ENCODE data around the gene KRTAP11-1.
A peak's percentile ranks its signal among the peaks of the same experiment; 100 is the strongest.

The KRTAP11-1 gene, protein sequence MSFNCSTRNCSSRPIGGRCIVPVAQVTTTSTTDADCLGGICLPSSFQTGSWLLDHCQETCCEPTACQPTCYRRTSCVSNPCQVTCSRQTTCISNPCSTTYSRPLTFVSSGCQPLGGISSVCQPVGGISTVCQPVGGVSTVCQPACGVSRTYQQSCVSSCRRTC

DNA sequence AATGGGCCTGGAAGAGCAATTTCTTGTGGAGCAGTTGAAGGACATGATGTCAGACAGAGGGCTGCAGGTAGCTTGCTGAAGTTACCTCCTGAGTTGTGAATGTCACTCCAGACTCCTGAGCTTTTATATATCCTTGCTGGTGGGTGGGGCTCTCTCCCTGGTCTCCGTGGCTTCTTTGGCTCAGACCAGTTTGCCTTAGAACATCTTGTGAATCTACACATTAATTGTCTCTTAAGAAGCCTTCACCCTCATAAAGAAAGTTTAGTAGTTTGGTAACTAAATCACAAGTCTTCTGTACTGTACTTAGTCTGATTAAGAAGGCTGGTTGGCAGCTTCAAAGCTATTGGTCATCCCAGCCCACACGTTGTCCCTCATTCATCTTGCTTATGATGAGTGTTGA lies at the start of gene KRTAP11-1:
Gene KRTAP11-1, minus strand, starts transcription at position 101 of the 400 bp plus-strand sequence. Its CDS starts 56 bp downstream, at position 45.
- no peak for DNase-seq

DNA sequence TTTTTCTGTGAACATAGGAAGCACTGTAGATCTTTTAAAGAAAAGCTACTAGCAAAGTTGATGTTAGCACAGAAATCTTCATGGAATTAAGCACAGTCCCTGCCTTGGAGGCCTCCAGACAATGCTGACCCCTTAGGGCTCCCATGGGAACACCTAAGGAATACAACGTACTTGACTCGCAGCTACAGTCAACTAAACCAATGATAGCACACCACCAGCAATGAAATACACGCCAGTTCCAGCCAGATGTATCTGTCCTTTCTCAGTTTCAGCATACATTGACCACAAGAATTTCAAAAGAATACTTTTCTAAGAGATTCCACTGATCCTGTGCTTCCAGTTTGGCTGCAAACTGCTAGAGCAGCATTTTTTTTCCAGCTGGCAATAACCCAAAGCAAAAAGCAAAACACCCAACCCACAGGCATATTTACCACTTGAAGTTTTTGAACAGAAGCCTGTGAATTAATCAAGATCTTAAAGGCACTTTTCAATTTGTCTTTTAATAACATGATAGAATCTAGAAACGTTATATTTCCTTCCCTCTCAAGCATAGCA lies 42.8 kb upstream of the KRTAP11-1 start:
- DNase-seq, result no peak

DNA sequence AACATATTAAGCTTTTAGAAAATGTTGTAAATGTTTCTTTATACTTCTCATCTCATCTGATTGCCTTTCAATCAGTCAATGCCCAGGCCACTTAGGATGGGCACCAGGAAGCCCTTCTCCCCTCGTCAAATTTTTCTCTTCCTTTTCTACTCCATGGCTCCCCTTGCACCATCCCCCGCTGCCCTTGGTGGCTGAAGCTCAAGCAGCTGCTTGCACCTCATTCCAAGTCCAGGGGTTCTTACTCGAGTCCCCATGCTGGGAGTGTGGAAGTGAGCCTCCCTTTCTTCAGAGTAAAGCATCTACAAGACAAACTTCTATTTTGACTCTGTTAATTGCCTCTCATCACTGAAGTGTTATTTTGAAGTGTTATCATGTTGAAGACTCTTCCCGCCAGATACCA lies 39.7 kb upstream of the KRTAP11-1 start:
- DNase-seq, result no peak

DNA sequence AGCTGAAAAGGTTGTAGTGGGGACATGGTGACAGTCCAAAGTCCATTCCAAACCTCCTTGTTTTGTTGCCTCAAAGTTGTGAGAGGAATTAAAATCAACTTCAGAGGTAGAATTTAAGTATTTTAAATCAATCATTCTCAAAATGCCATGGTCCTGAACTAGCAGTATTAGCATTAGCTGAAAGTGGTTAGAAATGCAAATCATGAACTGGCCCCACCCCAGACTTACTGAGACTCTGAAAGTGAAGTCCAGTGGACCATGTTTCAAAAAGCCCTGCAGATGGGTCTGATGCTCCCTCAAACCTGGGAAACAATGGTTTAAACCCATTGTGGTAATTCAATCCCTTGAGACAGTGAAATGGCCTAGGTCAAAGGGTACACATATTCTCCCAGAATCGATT lies 36.2 kb upstream of the KRTAP11-1 start:
- no peak for DNase-seq

DNA sequence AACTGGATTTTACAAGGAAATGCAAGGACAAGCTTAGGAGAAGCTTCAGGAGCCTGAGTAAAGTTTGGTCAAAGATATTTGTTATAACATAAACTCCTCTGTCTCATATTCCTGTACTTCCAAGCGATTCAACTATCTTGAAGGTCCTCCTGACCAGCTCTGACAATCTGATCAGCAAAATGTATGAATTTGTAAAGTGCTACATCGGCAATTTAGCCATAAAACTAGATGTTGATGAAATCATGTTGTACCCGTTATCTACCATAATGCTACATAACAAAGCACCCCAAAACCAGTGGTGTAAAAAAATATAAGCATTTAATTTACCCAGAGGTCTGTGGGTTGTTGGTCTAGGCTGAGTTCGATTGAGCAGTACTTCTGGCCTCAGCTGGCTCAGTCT lies 19.5 kb upstream of the KRTAP11-1 start:
- no peak for DNase-seq

DNA sequence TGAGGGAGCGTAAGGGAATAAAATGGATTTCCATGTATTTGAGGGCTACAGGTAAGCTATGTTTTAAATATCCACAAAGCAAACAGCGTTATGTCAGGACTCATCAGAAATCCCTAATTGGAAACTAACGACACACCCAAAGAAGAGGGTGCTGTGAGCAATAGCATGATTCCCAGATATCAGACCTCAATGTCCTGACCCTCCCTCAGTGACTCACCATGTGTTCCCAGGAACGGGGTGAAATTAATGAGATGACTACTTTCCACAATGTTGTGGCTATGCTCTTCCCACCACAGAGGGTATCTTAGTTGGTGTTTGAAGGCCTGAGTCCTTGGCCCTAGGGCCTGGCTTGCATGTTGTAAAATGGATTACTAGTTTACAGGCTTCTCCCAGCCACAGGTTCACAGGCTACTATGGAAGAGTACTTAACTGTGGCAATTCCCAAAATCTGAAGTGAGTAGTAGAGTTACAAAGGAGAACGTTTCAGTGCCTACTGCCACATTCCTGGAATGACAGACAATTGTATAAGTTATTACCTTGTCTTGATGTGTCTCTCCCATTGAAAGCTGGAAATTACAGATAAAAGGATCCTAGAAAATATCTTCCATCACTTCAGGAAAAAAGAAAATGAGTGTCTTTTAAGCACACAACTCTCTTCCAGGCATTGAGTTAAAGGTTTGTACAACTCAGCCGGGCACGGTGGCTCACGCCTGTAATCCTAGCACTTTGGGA lies 1.7 kb upstream of the KRTAP11-1 start:
- no peak for DNase-seq

DNA sequence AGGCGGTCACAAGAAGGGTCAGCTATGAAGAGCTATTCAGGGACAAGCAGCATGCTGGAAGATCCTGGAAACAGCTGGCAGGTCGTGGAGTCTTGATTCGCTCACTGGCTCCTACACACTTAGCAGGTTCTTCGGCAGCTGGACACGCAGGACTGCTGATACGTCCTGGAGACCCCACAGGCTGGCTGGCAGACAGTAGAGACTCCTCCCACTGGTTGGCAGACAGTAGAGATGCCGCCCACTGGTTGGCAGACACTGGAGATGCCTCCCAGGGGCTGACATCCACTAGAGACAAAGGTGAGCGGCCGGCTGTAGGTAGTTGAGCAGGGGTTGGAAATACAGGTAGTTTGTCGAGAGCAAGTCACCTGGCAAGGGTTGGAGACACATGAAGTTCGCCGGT lies 466 bp downstream of the KRTAP11-1 start:
- DNase-seq, result no peak

DNA sequence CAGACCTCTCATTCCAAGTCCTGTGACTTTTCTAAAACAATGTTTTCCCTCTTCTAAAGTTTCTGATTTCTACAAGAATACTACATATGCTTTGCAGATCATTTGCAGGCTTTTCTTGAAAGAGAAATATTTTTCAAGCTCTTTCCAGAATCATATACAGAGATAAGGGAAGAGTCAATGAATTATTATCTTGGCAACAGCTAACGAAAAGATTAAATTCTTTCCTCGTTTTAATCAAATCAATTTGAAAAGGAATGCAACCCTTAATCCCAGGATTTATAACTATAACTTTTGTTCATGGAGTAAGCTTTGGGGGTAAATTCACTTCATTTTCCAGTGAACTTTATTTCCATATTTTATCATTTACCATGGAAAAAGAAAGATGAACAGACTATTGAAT lies 6.9 kb downstream of the KRTAP11-1 start:
- no peak for DNase-seq

DNA sequence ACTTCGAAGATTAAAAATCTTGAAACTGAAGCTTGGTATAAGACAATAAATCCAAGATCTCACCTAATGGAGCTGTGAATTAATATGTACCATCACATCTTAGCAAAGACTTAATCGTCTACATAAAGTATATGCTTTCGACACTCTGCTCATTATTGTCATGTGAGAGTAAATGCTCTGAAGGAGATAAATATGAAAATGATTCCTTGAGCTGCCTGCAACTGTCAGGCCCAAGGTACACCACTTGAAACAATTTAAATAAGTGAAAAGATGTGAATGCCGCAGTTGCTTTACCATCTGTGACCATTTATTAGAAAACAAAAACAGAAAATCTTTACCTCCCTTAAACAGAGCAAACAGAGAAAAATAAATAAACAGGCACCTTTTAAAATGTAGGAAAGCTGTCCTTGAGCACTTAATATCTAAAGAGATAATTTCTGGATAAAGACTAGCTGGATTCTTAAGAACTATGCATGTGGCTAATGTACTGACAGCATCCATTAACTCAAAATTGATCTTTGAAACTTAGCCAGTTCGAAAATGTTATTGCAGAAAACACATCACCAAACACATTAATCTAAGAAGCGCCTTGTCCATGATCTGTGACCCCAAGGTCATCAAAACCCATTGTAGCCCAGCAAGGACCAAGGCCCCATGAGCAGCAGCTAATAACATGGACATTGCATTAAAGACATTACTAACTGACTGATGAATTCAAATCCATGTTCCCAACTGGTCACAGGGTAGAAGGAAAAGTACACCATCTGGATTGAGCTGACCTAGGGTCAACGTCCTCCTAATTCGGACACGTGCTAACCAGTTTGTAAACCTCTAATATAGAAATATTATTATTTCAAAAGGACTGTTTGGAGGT lies 33.5 kb downstream of the KRTAP11-1 start:
- DNase-seq, result no peak

DNA sequence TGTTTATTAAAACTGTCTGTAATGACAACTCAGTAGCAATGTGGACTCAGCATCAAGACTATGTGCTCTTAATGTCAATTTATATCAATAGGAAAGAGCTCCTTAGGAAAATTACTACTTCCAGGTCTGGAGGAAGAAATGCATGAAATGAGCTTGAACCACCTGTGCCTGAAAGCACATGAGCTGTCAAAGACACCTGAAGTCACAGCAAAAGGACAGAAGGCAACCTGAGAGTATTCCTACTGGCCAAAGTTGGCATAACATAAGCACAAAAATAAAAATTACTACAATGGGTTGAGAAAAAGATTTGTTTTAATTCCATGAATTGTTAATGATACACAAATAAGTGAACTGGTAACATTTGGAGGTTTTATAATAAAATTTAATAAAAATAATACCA lies 38.4 kb downstream of the KRTAP11-1 start:
- no peak for DNase-seq

DNA sequence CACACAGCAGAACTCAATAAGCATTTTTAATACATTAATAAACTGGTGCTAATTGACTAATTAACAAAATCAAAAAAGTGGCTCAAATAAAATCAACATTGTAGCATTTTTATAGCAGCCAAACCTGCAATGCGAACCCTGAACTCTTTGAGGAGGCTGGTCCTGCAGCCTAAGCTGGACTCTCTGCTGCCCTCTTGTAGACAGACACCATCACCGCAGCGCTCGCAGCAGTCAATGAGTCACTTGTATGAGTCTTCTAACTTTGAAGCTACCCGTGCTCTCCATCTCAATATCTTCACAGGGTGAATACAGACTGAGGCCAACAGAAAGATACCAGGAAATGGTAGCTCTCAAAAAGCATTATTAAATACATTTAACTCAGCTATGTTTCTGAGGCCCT lies 42.1 kb downstream of the KRTAP11-1 start:
- DNase-seq, result peak; percentile 46

DNA sequence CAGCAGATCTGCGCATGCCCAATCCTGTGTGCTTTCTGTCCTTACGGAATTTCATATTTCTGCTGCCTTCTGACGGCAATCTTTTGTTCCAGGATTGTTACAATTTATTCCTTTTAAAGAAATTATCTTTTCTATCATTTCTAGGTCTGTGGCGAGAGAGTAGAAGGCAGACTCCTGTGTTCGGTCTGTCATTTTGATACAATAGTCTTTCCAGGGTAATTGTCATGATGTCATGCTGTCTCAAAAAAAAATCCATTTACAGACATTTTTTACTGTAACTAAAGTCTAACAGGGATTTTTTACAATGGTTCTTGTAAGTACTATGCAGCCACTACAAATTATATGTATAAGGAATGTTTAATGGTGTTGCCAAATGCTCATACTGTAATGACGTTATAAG lies 42.8 kb downstream of the KRTAP11-1 start:
- no peak for DNase-seq

DNA sequence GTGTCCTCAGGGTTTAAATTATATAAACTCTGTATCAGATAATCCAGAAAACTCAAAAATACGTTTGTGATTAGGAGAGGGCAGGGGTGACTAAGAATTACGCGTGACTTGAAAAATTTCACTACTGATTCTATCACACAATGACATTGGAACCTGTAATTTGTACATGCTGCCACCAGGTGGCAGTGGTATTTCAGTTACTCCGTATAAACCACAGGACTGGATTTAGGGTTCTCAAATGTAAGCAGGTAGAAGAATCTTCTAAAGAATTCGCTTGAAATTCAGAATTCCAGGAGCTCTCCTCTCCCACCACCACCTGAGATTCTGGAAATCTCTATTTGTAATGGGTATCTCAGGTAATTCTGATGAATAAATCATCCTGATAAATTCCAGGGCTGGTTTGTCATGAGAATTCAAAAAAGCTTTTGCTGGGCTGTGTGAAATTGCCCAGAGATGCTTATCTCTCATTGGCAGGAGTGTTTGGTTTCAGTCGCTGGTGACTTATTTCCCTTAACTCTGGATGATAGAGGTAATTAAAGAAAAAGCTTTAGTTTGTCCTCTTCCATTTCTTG lies 50.1 kb downstream of the KRTAP11-1 start:
- DNase-seq, result peak; percentile 60
